Measurements from ENCODE around the gene COLEC12. TPM values are rescaled to one million over a fixed set of nuclear protein-coding genes. Genes with fewer than 3 reads are reported as not detected.

COLEC12 gene
- total and polyA plus RNA-seq, 5 donors: 1.7 to 10.6 (median 6.5) TPM

- ATAC-seq (no peak), DNase-seq (no peak)
- WGBS: 84% methylated on average over 11 of the region's 11 CpGs
- Histone ChIP-seq H3K4me1 (ENCODE audit: control insufficient read depth, insufficient read depth, low read length) (no peaks in the 10 kb centered on the region), H3K4me3 (ENCODE audit: low read length) (no peak overlapping the region), H3K27ac (ENCODE audit: low read length) (no peak overlapping the region), H3K9me3 (ENCODE audit: control insufficient read depth, low read length) (no peaks in the 10 kb centered on the region), H3K27me3 (ENCODE audit: control insufficient read depth, insufficient read depth) (no peaks in the 10 kb centered on the region)
- intact Hi-C loops (cut with DNase I): no loop called here
These were observed 131.1 kb downstream of the COLEC12 start for GRCh38 chr18:369224-370015.

DNA sequence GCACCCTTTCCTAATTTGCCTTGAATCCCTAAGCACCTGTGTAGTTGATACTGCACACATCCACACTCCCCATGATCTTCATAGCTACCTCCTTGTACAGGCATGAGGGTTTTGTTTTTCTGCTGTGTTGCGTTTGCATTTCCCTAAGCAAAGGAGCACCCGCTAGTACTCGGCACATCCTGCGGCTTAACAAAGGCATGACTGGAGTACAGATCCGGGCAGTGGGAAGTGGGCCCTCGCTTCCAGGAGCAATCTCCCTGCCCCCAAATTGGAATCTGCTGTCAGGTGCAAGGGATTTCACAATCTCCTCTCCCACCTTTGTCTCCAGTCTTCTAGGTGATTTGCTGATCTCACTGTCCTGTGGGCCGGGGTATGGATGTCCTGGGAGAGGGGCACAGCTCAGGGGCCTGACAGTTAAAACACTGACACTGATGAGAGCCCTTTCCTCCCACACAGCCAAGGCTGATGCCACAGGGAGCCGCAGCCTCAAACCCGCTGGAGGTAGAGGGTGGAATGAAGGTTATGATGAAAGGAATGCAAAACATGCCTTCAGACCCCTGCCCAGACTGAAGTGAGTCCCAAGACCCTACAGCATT lies 133.9 kb downstream of the COLEC12 start:
- ATAC-seq (no peak), DNase-seq (no peak)
- Histone ChIP-seq H3K4me1 (ENCODE audit: control insufficient read depth, insufficient read depth, low read length) (peaks cover 7% of the 10 kb centered on the region), H3K4me3 (ENCODE audit: low read length) (no peak overlapping the region), H3K27me3 (ENCODE audit: control insufficient read depth, insufficient read depth) (no peaks in the 10 kb centered on the region), H3K9me3 (ENCODE audit: control insufficient read depth, low read length) (no peaks in the 10 kb centered on the region), H3K27ac (ENCODE audit: low read length) (no peak overlapping the region)
- intact Hi-C loops (cut with DNase I): no loop called here
- WGBS: 71% methylated on average over 9 of the region's 9 CpGs

DNA sequence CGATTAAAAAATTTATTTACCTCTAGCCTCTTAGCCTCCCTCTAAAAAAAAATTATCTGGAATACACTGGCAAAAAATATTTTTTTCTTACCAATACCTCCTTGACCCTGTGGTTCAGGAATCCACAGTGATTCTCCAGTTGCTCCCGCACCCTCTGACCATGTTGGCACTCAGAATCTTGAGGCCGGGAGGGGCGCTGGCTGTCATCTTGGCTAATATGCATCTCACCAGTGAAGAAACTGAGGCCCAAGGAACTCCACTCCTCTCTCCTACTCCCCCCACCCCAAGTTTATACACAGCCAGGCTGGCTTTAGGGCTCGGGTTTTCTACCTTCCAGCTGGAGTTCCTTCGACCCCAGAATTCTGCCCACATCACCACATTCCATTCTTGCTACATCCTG lies 134.8 kb downstream of the COLEC12 start:
- H3K27ac ChIP-seq (ENCODE audit: low read length): no peak overlapping the region
- intact Hi-C loops (cut with DNase I): no loop called here
- 88% methylated on average over 6 of the region's 6 CpGs for WGBS
- no peak overlapping the region for H3K4me3 ChIP-seq (ENCODE audit: low read length)
- H3K9me3 ChIP-seq (ENCODE audit: control insufficient read depth, low read length): no peaks in the 10 kb centered on the region
- H3K4me1 ChIP-seq (ENCODE audit: control insufficient read depth, insufficient read depth, low read length): peaks cover 7% of the 10 kb centered on the region
- H3K27me3 ChIP-seq (ENCODE audit: control insufficient read depth, insufficient read depth): no peaks in the 10 kb centered on the region
- no peak for ATAC-seq
- no peak for DNase-seq

- Histone ChIP-seq H3K27ac (ENCODE audit: low read length) (no peak overlapping the region), H3K4me1 (ENCODE audit: control insufficient read depth, insufficient read depth, low read length) (peaks cover 7% of the 10 kb centered on the region), H3K4me3 (ENCODE audit: low read length) (no peak overlapping the region), H3K27me3 (ENCODE audit: control insufficient read depth, insufficient read depth) (no peaks in the 10 kb centered on the region), H3K9me3 (ENCODE audit: control insufficient read depth, low read length) (no peaks in the 10 kb centered on the region)
- no peak for ATAC-seq
- 36% methylated on average over 2 of the region's 2 CpGs for WGBS
- DNase-seq: no peak
- intact Hi-C loops (cut with DNase I): no loop called here
These were observed 136.2 kb downstream of the COLEC12 start for GRCh38 chr18:364256-364826.

GRCh38 chr18:363301-364085 lies 137.0 kb downstream of the COLEC12 start:
- intact Hi-C loops (cut with DNase I): no loop called here
- H3K27ac ChIP-seq (ENCODE audit: low read length): no peak overlapping the region
- peak in 1 of 2 donors; percentile 38 for ATAC-seq
- no peak for DNase-seq
- H3K4me3 ChIP-seq (ENCODE audit: low read length): no peak overlapping the region
- H3K9me3 ChIP-seq (ENCODE audit: control insufficient read depth, low read length): no peaks in the 10 kb centered on the region
- H3K4me1 ChIP-seq (ENCODE audit: control insufficient read depth, insufficient read depth, low read length): peaks cover 7% of the 10 kb centered on the region
- WGBS: 56% methylated on average over 11 of the region's 11 CpGs
- no peaks in the 10 kb centered on the region for H3K27me3 ChIP-seq (ENCODE audit: control insufficient read depth, insufficient read depth)

DNA sequence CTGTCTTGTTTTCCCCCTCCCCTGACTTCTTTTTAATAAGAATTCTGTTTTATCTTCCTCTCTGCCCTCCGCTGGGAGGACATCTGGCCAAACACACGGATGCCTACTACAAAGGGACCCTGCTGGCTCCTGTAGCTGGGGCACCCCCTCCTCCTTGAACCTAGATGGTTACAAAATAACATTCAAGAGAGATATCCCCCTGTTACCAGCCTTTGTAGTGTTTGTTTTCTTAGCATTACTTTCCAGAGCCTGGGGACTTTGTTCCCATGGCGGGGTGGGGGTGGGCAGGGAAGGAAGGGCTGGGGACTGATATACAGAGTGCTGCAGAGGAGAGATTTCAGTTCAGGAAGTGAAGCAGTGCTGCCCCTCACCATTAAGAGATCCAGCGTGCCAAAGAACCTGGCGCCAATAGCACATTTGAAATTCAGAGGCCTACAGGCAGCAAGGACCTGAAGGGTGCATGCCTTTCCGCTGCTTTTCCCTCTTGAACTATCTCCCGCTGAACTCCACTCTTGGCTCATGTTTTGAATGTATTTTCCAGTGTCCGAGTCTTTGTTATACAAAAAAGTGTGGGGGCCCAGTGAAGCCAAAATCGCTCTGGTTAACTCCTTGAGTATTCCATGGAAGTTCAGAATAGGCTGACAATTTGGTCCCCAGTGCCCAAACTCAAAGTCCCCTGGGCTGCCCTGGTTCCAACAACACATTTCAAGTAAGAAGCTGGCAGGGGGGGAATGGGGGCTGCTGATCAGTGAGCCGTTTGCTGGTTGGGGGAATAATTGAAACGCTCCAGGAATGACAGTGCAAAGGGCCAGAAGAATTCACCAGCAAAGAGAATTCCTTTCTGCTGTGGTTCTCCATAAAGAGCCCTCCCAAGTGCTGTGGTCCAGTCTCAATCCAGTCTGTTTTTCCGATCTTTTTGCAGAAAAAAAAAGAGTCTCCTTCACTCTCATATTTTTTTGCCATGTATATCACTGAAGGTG lies 137.9 kb downstream of the COLEC12 start:
- ATAC-seq: peak in 1 of 2 donors; percentile 52
- Histone ChIP-seq H3K27ac (ENCODE audit: low read length) (no peak overlapping the region), H3K27me3 (ENCODE audit: control insufficient read depth, insufficient read depth) (no peaks in the 10 kb centered on the region), H3K4me1 (ENCODE audit: control insufficient read depth, insufficient read depth, low read length) (peaks cover 7% of the 10 kb centered on the region), H3K4me3 (ENCODE audit: low read length) (no peak overlapping the region), H3K9me3 (ENCODE audit: control insufficient read depth, low read length) (no peaks in the 10 kb centered on the region)
- 49% methylated on average over 12 of the region's 12 CpGs for WGBS
- no peak for DNase-seq
- intact Hi-C loops (cut with DNase I): no loop called here

GRCh38 chr18:361941-362310 lies 138.6 kb downstream of the COLEC12 start:
- DNase-seq: no peak

DNA sequence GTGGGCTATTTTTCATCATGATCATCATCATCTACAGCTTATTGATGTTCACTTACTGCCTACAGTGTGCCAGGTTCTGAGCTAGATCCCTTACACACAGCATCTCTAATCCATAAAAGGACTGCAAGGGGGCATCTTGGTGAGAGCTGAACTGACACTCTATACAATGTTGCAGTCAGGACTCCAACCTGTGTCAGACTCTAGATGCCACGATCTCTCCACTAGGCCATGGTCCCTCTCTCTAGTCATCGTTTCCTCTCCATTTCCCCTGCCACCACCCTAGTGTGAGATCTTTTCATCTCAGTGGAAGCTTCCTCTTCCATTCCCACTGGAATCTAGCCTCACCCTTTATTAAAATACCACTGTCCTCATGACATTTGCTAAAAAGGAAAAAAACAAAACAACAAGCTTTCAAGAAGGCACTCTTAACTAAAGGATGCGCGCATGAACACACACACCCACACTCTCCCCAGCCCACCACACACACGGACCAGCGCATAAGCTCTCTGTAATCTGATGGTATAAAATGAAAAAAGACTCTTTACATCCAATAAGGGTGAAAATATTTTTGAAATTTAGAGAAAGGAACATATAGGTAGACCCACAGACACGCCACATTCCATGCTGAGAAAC lies 139.3 kb downstream of the COLEC12 start:
- Histone ChIP-seq H3K27me3 (ENCODE audit: control insufficient read depth, insufficient read depth) (no peaks in the 10 kb centered on the region), H3K4me3 (ENCODE audit: low read length) (no peak overlapping the region), H3K9me3 (ENCODE audit: control insufficient read depth, low read length) (no peaks in the 10 kb centered on the region), H3K4me1 (ENCODE audit: control insufficient read depth, insufficient read depth, low read length) (peaks cover 7% of the 10 kb centered on the region), H3K27ac (ENCODE audit: low read length) (no peak overlapping the region)
- ATAC-seq (no peak), DNase-seq (no peak)
- intact Hi-C loops (cut with DNase I): no loop called here
- 88% methylated on average over 7 of the region's 7 CpGs for WGBS

More at GRCh38 chr18:361941-362310, 138.6 kb downstream of the COLEC12 start:
- Histone ChIP-seq H3K9me3 (ENCODE audit: control insufficient read depth, low read length) (no peaks in the 10 kb centered on the region), H3K27ac (ENCODE audit: low read length) (no peak overlapping the region), H3K4me3 (ENCODE audit: low read length) (no peak overlapping the region), H3K27me3 (ENCODE audit: control insufficient read depth, insufficient read depth) (no peaks in the 10 kb centered on the region), H3K4me1 (ENCODE audit: control insufficient read depth, insufficient read depth, low read length) (peaks cover 7% of the 10 kb centered on the region)
- 42% methylated on average over 7 of the region's 7 CpGs for WGBS
- intact Hi-C loops (cut with DNase I): no loop called here
- ATAC-seq: peak; percentile 42 to 43

DNA sequence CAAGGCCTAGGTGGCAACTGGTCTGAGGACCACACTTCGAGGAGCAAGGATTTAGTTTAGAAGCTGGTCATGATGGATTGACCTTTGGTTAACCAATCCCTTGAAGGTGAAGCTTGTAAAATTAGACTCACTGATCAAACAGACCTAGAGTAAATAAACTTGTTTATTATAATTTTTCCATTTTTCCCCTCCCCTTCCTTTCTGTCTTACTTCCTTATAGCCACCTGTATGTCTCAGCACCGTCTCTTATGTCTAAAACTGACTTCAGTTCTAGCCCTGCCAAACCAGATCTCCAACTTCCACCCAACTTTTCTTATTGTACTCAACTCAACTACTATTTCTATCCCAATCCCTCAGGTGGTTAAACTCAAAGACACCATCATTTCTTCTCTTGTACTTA lies 139.8 kb downstream of the COLEC12 start:
- 89% methylated on average over 2 of the region's 2 CpGs for WGBS
- H3K4me1 ChIP-seq (ENCODE audit: control insufficient read depth, insufficient read depth, low read length): peaks cover 7% of the 10 kb centered on the region
- intact Hi-C loops (cut with DNase I): no loop called here

DNA sequence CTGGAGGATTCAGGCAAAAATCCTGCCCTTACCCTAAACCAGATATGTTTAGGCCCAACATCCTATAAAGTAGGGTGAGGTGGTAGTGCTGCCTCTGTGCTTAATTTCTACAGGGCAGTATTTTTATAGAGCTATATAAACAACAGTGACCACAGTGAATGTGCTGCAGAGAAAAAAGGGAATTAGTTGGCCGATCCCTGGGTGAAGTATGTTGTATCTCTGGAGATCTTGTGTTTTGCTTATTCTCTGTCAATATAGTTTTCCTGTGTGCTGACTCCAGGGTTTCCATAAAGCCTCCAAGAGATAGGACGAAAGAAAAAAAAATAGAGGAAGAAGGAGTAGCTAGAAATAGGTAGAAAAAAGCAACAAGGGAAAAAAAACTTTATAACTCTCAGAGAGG lies 143.7 kb downstream of the COLEC12 start:
- Histone ChIP-seq H3K4me3 (ENCODE audit: low read length) (no peak overlapping the region), H3K27ac (ENCODE audit: low read length) (no peak overlapping the region), H3K9me3 (ENCODE audit: control insufficient read depth, low read length) (no peaks in the 10 kb centered on the region), H3K27me3 (ENCODE audit: control insufficient read depth, insufficient read depth) (no peaks in the 10 kb centered on the region), H3K4me1 (ENCODE audit: control insufficient read depth, insufficient read depth, low read length) (no peaks in the 10 kb centered on the region)
- intact Hi-C loops (cut with DNase I): no loop called here
- ATAC-seq: no peak
- 75% methylated on average over 2 of the region's 2 CpGs for WGBS
- no peak for DNase-seq

More for the DNA sequence above, 139.8 kb downstream of the COLEC12 start:
- Histone ChIP-seq H3K27ac (ENCODE audit: low read length) (no peak overlapping the region), H3K4me3 (ENCODE audit: low read length) (no peak overlapping the region), H3K27me3 (ENCODE audit: control insufficient read depth, insufficient read depth) (no peaks in the 10 kb centered on the region), H3K9me3 (ENCODE audit: control insufficient read depth, low read length) (no peaks in the 10 kb centered on the region)
- DNase-seq: no peak
- ATAC-seq: no peak

Measured in right cardiac atrium (tissue), 5 donors.